ENCODE data around the gene NTN4. TPM values are rescaled to one million over a fixed set of nuclear protein-coding genes. Genes with fewer than 3 reads are reported as not detected.

NTN4 gene
- total and polyA plus RNA-seq, 10 of the 15 experiments (the other 5 are each of a cell fraction or from before 2014, with no cell fraction given), result 0.15 TPM; not detected in 9

DNA sequence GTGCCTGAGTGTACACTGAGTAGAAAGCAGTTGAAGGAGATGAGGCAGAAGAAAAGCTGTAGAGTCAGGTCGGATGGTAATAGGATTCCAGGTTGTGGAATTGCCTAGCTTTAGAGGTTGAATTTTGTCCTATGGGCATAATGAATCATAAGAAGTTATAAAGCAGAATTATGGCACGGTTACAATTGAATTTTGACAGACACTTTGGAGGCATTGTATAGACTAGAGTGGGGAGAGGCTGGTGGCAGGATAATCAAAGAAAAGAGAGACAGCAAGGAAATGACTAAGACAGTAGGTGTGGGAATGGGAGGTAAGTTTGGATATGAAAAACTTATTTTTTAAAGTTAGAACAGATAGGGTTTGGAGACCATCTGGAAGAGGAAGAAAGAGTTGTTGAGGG lies 102.6 kb downstream of the NTN4 start (continued):
- TF ChIP-seq CUX1 (IDR thresholded peaks at IDR 0.05; ENCODE audit: insufficient replicate concordance, low read depth, low read length) (no peak), WRNIP1 (IDR thresholded peaks at IDR 0.05; ENCODE audit: borderline replicate concordance, low read depth, low read length) (no peak), TCF3 (IDR thresholded peaks at IDR 0.05; ENCODE audit: borderline replicate concordance, insufficient read depth, low read depth, low read length) (no peak), NR2C1 (IDR thresholded peaks at IDR 0.05) (no peak), LARP7 (IDR thresholded peaks at IDR 0.05) (no peak), CREM (IDR thresholded peaks at IDR 0.05; ENCODE audit: low read depth) (no peak), NR2C2 (IDR thresholded peaks at IDR 0.05; ENCODE audit: borderline replicate concordance, control insufficient read depth, insufficient read length, low read depth) (no peak), IRF3 (IDR thresholded peaks at IDR 0.05) (no peak)
- TF ChIP-seq, protein P1, sequence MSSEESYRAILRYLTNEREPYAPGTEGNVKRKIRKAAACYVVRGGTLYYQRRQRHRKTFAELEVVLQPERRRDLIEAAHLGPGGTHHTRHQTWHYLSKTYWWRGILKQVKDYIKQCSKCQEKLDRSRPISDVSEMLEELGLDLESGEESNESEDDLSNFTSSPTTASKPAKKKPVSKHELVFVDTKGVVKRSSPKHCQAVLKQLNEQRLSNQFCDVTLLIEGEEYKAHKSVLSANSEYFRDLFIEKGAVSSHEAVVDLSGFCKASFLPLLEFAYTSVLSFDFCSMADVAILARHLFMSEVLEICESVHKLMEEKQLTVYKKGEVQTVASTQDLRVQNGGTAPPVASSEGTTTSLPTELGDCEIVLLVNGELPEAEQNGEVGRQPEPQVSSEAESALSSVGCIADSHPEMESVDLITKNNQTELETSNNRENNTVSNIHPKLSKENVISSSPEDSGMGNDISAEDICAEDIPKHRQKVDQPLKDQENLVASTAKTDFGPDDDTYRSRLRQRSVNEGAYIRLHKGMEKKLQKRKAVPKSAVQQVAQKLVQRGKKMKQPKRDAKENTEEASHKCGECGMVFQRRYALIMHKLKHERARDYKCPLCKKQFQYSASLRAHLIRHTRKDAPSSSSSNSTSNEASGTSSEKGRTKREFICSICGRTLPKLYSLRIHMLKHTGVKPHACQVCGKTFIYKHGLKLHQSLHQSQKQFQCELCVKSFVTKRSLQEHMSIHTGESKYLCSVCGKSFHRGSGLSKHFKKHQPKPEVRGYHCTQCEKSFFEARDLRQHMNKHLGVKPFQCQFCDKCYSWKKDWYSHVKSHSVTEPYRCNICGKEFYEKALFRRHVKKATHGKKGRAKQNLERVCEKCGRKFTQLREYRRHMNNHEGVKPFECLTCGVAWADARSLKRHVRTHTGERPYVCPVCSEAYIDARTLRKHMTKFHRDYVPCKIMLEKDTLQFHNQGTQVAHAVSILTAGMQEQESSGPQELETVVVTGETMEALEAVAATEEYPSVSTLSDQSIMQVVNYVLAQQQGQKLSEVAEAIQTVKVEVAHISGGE (CRISPR knock-in tag; IDR thresholded peaks at IDR 0.05), result no peak
